ENCODE measurements around the gene CERS1.

CERS1 gene, protein sequence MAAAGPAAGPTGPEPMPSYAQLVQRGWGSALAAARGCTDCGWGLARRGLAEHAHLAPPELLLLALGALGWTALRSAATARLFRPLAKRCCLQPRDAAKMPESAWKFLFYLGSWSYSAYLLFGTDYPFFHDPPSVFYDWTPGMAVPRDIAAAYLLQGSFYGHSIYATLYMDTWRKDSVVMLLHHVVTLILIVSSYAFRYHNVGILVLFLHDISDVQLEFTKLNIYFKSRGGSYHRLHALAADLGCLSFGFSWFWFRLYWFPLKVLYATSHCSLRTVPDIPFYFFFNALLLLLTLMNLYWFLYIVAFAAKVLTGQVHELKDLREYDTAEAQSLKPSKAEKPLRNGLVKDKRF

DNA sequence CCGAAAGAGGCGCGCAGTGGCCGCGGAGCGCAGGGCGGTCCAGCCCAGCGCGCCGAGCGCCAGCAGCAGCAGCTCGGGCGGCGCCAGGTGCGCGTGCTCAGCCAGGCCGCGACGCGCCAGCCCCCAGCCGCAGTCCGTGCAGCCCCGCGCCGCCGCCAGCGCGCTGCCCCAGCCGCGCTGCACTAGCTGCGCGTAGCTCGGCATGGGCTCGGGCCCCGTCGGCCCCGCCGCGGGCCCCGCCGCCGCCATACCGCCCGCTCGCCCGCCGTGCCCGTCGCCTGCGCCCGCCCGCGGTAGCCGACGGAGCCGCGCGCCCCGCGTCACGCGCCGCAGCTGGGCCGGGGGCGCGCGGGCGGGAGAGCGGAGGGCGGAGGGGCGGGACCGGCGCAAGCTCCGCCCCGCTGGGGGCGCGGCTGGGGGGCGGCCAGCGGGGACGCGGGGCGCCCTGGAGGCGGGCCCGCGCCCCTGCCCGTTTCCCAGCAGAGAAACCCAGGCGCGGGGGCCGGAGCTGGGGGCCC lies at the start of gene CERS1:
Gene CERS1, minus strand, starts transcription at position 335 of the 518 bp plus-strand sequence. Its CDS starts 86 bp downstream, at position 249.
- DNase-seq: no peak

DNA sequence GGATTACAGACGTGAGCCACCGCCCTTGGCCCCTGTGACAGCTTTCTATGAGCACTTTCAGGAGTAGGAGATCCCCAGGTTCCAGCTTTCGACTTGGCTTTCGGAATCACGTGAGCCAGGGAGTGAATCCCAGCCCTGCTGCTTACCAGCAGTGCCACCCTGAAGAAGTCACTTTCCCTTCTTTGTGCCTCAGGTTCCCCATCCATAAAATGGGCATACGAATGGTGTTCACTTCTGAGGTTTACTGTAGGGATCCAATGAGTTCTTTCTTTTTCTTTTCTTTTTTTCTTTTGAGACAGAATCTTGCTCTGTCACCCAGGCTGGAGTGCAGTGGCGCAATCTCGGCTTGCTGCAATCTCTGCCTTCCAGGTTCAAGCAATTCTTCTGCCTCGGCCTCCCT lies 49.3 kb upstream of the CERS1 start:
- no peak for DNase-seq

DNA sequence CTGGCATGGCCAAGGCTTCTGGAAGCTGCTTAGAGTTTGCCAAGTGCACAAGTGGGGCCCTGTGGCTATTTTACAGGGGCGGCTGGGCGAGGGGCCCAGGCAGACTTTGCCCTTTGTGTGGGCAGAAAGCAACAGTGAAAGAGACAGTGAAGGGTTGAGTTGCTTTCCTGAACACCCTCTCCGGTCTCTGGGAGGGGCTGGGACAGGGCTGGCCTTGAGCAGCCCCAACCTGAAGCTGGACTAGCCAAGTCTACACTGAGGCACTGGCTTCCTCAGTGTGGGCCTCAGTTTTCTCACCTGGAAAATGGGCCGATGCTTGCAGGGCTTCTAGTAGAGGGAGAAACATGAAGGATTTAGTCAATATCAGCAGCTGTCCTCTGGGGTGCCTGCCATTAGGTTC lies 47.5 kb upstream of the CERS1 start:
- DNase-seq: no peak

DNA sequence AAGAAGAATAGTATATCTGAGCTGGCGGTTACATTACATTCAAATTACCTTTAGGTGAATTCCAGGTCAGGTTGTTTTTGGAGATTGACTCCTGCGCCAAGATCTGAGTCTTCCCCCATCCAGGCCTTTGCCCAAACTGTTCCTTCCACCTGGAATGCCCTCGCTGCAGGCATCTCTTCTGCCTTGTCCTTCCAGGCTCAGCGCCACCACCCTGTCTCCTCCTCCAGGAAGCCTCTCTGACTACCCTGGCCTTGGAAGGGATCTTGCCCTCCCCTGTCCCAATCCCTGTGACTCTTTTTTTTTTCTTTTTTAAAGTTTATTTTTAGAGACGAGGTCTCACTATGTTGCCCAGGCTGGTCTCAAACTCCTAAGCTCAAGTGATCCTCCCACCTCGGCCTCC lies 46.7 kb upstream of the CERS1 start:
- DNase-seq: no peak

DNA sequence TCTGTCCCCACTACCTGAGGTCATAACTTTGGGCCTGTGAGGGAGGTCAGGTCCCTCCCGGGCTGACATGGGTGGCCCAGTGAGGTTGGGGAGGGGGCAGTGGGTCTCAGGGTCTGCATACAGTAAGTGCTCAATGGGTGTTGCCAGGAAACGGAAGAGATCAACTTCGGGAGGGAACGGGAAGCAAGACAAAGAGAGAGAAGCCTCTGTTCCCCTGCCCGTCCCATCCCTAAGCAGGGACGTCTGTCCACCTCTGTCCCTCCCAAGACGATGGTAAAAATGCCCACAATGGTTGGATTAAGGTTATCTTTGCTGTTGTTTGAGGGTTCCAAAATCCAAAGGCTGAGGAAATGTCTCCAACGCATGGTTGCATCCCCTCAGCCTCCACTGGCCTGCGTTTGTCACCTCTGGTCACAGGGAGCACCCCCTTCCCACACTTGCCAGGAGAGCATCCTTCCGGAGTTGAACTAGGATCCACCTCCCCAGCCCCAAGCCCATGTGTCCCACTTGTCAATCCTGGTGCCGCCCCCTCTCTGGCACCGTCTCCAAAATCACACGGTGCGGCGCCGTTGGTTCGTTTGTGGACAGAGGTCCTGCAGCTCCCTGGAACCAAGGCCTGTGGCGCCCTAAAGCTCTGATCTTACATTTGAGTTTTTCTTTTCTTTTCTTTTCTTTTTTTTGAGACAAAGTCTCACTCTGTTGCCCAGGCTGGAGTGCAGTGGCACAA lies 45.8 kb upstream of the CERS1 start:
- no peak for DNase-seq

DNA sequence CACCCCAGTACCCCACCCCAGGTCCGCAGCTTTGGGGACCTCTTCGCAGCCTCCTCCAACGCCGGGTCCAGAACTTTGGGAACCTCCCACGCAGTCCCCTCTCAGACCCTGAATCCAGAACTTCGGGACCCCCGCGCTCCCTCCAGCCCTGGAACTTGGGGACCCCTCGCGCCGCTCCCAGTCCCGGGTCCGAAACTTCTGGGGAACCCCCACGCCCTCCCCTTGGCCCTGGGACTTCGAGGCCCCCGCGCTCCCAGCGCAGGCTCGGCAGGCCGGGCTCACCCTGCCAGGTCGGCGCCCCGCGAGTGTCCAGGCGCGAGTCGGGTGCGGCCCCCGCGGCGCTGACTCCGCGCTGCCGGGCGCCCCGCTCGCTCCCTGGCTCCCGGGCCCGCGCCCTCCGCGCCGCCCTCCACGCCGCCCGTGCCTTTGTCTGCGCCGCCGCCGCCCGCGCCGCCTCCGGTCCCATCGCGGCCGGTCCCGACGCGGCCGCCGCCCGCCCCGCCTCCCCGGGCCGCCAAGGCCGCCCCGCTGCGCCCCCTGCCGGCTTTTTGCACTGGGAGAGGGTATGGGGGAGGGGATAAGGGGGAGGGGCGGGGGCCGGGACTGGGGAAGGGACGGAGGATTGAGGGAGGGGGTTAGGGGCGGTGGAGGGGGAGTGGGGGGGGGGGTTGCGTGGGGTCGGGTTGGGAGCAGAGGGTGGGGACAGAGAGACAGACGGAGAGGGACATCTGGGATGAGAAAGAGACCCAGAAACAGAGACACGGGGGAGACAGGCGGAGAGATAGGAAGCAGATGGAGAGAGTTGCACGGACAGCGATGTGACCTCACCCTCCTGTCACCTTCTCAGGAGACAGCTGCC lies 45.0 kb upstream of the CERS1 start, which contains the start of gene HOMER3:
Gene HOMER3, minus strand, starts transcription at position 449 of the 859 bp plus-strand sequence. CDS start 2,235 bp downstream, outside the sequence.
- DNase-seq: peak; percentile 92

DNA sequence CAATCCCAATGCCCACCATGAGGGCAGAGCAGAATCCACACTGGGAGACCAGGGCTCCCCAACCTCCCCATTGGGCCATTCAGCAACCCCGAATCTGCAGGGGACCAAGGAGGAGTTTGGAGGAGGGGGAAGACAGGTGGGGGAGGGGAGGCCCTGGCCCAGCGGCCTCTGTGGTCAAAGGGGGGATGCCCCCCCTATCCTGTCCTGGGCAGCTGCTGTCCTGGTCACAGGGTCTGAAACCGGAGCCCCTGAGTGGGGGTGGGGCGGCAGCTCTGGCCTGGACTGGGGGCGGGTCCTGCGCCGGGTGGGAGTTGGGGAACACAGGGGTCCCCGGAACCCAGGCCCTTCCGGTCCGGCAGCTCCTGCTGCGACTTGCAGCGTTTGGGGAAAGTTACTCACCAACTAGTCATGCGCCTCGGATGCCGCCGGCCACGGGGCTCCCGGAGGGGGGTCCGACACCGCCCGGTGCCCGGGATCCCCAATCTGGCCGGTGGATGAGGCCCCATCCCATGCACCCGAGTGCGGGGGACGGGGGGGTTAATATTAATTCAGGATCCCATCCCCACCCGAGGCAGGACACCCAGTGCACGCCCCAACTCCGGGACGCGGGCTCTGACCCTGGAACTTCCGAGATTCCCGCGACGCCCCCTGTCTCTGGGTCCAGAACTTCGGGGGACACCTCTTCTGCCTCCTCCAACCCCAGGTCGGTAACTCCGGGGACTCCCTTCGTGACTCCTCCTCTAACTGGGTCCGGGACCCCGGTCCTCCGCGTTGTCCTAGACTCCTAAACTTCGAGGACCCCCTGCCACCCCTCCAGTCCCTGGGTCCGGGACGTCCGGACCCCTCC lies 44.2 kb upstream of the CERS1 start:
- no peak for DNase-seq

DNA sequence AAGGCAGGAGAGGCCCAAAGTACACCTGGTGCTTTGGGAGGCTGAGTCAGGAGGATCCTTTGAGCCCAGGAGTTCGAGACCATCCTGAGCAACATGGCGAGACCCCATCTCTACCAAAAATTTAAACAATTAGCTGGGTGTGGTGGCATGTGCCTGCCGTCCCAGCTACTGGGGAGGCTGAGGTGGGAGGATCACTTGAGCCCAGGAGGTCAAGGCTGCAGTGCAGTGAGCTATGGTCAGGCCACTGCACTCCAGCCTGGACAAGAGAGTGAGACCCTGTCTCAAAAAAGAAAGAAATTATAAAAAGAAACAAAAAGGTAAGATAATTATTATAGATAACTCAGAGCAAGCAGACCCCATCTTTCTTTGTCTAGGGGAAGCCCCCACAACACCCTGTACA lies 43.2 kb upstream of the CERS1 start:
- DNase-seq: no peak

DNA sequence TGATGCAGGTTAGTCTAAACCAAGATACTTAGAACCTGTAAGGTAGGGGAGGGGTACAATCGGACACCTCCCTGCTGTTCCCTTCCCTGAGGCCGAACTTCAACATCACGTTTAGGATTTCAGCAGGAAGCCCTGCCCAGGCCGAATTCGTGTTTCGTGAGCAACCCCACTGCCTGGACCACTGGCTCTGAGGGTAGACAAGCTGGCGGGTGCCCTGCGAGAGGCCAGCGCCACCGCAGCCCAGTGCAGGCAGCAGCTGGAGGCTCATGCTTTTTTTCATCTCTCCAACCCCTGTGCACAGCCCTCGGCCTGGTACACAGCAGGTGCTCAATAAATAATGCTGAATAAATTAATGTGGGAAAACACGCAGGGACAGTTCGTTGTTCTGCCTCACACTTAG lies 37.3 kb upstream of the CERS1 start:
- DNase-seq: no peak

DNA sequence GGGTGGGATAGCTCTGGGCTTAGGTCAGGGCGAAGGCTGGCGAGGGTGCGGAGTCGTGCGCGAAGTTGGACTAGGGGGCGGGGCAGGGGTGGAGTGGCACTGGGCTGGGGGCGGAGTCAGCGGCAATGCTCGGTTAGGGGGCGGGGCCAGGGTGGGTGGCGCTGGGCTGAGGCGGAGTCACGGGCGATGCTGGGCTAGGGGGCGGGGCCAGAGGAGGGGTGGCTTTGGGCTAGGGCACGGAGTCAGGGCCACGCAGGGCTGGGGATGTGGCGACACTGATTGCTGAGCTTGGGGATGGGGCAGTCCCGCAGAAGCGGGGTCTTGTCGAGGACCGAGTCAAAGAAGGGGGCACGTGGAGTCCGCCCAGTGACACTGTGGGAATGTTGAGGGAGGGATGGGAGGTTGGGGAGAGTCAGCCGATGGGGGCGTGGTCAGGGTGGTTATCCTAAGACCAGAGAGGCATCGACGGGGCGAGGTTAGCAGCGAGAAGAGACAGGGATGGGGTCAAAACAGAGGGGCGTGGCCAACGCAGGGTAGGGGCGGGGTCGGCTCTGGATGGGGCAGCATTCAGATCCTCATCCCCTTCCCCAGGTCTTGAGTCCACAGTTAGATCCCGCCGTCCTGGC lies 36.4 kb upstream of the CERS1 start:
- DNase-seq: peak; percentile 93

DNA sequence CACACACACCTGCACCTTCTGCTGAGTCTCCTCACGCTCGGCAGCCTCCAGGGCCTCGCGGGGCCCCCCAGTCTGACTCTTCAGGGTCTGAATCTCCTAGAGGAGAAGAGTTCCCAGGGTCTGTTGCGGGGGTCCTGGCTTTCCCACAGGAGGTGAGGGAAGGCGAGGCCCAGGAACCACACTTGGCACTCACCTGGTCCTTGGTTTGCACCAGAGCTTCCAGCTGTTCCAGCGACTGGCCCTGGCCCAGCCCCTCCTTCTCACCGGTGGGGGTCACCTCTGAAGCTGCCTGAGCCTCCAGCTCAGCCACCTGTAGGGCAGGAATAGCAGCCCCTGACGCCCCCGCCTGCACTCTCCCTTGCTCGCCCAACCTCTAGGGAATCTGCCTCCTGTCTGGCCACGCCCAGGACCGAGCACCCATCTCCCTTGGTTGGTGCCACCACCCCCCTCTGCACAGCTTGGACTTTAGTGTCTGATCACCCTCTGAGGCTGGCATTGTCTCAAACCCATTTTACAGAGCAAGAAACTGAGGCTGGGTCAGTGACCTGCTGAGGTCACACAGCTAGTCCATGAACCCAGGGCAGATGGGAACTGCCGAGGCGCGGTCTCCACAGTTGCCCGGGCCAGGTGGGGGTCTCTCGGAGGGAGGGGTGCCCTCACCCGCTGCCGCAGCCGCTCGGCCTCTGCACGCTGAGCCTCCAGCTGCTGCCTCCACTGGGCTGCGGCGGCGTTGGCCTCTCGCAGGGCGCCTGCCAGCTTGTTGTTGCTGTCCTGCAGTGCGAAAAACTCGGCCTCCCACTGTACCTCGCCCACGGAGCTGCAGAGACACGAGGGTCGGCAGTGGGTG lies 35.6 kb upstream of the CERS1 start:
- DNase-seq: no peak

DNA sequence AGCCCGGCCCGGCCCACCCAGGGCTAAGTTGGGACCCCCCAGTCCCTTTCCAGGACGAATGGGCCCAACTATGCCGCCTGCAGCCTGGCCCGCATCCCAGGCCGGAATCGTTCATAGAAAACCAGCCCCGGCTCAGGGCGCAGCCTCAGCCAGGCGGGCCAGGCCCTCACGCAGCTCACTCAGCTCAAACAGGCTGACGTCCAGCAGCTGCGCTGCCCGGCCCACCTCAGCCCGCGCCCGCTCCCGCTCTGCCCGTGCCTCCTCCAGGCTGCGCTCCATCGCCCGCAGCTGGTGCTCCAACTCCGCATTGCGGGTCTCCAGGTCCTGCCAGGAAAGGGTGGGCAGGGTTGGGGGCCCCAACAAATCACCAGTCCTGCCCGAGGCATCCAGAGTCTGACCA lies 33.4 kb upstream of the CERS1 start:
- no peak for DNase-seq

DNA sequence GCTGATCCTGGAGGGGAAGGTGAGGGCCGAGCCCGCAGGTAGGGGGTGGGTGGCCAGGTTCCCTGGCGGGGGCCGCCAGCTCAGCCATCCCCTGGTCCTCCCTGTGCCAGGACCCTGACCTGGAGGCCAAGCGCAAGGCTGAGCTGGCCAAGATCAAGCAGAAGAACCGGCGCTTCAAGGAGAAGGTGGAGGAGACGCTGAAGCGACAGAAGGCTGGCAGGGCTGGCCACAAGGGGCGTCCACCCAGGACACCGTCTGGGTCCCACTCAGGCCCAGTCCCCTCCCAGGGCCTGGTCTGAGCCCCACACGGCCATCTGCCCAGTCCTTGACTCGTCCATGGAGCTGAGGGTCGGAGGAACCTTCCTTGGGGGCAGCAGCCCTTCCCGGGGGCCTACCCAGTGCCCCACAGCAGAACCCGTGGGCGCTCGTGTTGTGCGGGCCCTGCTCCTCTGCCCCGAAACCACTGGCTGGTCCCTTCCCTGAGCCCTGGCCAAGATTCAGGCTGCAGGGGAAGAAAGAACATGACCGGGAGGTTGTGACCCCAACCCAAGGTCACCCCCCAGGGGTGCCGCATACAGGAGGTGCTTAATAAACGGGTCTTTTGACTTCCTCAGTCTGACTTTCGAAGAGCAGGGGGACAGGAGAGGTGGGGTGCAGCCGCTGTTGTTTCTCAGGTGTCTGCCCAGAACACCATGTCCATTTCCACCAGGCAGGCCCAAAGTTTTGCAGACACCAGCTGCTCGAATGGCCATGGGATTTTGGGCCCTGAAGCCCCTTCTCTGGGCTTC lies 32.3 kb upstream of the CERS1 start:
- DNase-seq: no peak

DNA sequence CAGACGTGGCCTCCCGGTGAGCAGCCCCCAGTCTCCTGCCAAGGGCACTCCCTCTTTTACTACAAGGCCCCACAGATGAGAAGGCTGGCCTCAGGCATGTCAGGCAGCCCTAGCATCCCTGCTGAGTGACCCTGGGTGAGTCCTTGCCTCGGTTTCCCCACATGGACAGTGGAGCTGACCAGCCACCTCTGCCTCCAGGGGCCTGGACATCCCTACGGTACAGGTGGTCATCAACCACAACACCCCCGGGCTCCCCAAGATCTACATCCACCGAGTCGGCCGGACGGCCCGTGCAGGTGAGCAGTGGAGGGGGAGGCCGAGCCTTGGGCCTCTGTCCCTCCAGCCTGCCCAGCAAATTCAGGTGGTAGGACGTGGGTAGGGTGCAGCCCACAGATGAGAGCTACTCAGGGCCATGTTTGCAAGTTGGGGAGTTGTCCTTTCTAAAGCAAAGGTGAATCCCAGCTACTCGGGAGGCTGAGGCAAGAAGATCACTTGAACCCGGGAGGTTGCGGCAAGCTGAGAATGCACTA lies 28.8 kb upstream of the CERS1 start:
- no peak for DNase-seq

DNA sequence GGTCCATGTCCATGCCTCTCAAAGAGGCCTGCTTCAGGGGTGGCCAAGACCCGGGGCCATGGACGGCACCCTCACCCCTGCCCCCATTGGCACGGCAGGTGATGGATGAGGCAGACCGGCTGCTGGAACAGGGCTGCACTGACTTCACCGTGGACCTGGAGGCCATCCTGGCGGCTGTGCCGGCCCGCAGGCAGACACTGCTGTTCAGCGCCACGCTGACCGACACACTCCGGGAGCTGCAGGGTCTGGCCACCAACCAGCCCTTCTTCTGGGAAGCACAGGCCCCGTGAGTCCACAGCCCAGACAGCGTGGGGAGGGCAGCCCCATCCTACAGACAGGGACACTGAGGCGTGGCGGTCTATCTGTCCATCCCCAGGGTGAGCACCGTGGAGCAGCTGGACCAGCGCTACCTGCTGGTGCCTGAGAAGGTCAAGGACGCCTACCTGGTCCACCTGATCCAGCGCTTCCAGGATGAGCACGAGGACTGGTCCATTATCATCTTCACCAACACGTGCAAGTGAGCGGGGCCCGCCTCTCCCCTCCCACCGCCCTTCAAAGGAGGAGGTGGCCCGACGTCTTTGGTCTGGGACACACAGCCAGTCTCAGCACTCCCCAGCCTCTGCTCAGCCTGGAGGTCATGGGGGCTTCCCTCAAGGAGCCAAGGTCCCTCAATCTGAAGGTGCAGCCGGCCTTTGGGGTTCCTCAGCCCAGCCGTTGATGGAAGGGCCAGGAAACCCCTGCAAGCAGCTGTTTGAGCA lies 26.4 kb upstream of the CERS1 start:
- DNase-seq: no peak

DNA sequence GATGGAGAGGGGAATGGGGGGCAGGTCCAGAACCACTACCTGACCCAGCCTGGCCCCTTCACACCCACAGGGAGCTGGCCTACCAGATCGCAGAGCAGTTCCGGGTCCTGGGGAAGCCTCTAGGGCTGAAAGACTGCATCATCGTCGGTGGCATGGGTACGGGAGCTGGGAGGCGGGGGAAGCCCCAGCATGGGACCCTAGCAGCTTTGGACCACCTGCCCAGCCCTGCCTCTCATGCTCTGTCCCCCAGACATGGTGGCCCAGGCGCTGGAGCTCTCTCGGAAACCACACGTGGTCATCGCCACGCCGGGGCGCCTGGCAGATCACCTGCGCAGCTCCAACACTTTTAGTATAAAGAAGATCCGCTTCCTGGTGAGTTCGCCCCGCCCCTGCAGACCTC lies 25.6 kb upstream of the CERS1 start:
- DNase-seq: no peak

DNA sequence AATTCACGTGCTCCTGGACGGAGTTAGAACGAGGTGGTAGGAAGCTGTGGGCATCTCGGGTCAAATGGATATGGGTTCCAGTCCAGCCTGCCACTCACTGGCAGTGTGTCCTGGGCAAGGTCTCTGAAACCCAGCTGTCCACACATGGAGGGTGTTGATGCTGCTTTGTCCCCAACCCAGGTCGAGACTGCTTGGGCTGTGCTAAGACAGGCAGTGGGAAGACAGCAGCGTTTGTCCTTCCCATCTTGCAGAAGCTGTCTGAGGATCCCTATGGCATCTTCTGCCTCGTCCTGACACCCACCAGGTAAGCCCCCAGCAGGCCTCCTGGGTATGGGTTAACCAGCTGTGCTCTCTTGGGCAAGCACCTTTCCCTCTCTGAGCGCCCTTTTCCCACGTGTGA lies 24.4 kb upstream of the CERS1 start:
- no peak for DNase-seq

DNA sequence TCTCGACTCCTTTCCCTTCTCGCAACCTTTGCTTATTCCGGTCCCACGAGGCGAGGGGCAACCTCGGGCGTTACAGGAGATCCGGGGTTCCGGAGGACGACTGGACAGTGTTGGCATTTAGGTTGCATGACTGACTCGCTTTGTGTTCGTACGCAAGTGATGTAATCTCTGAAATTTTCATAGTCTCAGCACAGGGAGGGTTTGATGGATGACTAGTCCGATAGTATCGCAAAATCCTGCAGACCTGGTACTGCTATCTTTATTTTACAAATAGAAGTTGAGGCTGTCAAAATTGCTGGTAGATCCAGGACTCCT lies 23.9 kb upstream of the CERS1 start:
- no peak for DNase-seq

All from activated effector memory CD4-positive, alpha-beta T cell treated with anti-CD3 and anti-CD28 coated beads, Interleukin-2, amount 50 U/mL, for 16 hours (primary cell).